Measurements from ENCODE around the gene PLCB3. TPM values are rescaled to one million over a fixed set of nuclear protein-coding genes. Genes with fewer than 3 reads are reported as not detected.

PLCB3 gene
- polyA plus RNA-seq, 1 donor from 2014 or later = 2.1 TPM

- TF ChIP-seq EP300 (conservative IDR thresholded peaks at IDR 0.05; ENCODE audit: poor library complexity, severe bottlenecking) = no peak
- TF ChIP-seq EZH2 (IDR thresholded peaks at IDR 0.05; ENCODE audit: borderline replicate concordance, insufficient read depth, low read length, poor library complexity, severe bottlenecking) = peak; percentile 61
- Histone ChIP-seq H2AFZ (ENCODE audit: low read depth, low read length) (no peak overlapping the region), H3K27ac (ENCODE audit: low read length) (no peak overlapping the region), H3K79me2 (replicated peaks; ENCODE audit: insufficient read depth, low read length) (no peaks in the 10 kb centered on the region), H4K20me1 (ENCODE audit: insufficient read depth) (no peaks in the 10 kb centered on the region), H3K4me2 (ENCODE audit: low read length) (no peak overlapping the region), H3K36me3 (ENCODE audit: insufficient read depth, low read length) (no peaks in the 10 kb centered on the region), H3K9me2 (ENCODE audit: insufficient read depth, low read length) (no peaks in the 10 kb centered on the region), H3K27me3 (ENCODE audit: insufficient read depth, low read depth, low read length) (peaks cover 77% of the 10 kb centered on the region), H3F3A (ENCODE audit: insufficient read depth, low read length, poor library complexity, severe bottlenecking) (no peaks in the 10 kb centered on the region), H3K4me3 (ENCODE audit: low read length) (no peak overlapping the region), H3K9ac (ENCODE audit: low read length) (no peak overlapping the region), H3K9me3 (ENCODE audit: low read length) (no peaks in the 10 kb centered on the region)
Observed at GRCh38 chr11:64298966-64299846, 47.9 kb downstream of the PLCB3 start.

GRCh38 chr11:64299847-64300648, 48.7 kb downstream of the PLCB3 start, which contains the start of gene CATSPERZ:
CATSPERZ (plus strand) TSS chr11:64300358; CDS start chr11:64300411, 53 bp downstream.
- no peaks in the 10 kb centered on the region for H4K20me1 ChIP-seq (ENCODE audit: insufficient read depth)
- no peaks in the 10 kb centered on the region for H3K79me2 ChIP-seq (replicated peaks; ENCODE audit: insufficient read depth, low read length)
- TF ChIP-seq, protein P1, sequence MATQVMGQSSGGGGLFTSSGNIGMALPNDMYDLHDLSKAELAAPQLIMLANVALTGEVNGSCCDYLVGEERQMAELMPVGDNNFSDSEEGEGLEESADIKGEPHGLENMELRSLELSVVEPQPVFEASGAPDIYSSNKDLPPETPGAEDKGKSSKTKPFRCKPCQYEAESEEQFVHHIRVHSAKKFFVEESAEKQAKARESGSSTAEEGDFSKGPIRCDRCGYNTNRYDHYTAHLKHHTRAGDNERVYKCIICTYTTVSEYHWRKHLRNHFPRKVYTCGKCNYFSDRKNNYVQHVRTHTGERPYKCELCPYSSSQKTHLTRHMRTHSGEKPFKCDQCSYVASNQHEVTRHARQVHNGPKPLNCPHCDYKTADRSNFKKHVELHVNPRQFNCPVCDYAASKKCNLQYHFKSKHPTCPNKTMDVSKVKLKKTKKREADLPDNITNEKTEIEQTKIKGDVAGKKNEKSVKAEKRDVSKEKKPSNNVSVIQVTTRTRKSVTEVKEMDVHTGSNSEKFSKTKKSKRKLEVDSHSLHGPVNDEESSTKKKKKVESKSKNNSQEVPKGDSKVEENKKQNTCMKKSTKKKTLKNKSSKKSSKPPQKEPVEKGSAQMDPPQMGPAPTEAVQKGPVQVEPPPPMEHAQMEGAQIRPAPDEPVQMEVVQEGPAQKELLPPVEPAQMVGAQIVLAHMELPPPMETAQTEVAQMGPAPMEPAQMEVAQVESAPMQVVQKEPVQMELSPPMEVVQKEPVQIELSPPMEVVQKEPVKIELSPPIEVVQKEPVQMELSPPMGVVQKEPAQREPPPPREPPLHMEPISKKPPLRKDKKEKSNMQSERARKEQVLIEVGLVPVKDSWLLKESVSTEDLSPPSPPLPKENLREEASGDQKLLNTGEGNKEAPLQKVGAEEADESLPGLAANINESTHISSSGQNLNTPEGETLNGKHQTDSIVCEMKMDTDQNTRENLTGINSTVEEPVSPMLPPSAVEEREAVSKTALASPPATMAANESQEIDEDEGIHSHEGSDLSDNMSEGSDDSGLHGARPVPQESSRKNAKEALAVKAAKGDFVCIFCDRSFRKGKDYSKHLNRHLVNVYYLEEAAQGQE (IDR thresholded peaks at IDR 0.05; ENCODE audit: borderline replicate concordance) = no peak
- no peak for TF ChIP-seq EZH2 (IDR thresholded peaks at IDR 0.05; ENCODE audit: borderline replicate concordance, insufficient read depth, low read length, poor library complexity, severe bottlenecking)
- TF ChIP-seq TAF1 (IDR thresholded peaks at IDR 0.05; ENCODE audit: low read depth) = no peak
- no peak for TF ChIP-seq EP300 (conservative IDR thresholded peaks at IDR 0.05; ENCODE audit: poor library complexity, severe bottlenecking)
- TF ChIP-seq POLR2AphosphoS5 (IDR thresholded peaks at IDR 0.05) = no peak
- TF ChIP-seq SMC3 (conservative IDR thresholded peaks at IDR 0.05; ENCODE audit: poor library complexity) = no peak
- TF ChIP-seq MXI1 (conservative IDR thresholded peaks at IDR 0.05; ENCODE audit: poor library complexity, severe bottlenecking) = no peak
- H3K9me3 ChIP-seq (ENCODE audit: low read length) = no peaks in the 10 kb centered on the region
- H3F3A ChIP-seq (ENCODE audit: insufficient read depth, low read length, poor library complexity, severe bottlenecking) = no peaks in the 10 kb centered on the region
- no peak within 1 kb of the TSS for H3K4me2 ChIP-seq (ENCODE audit: low read length)
- no peak within 1 kb of the TSS for H3K27ac ChIP-seq (ENCODE audit: low read length)
- H3K9ac ChIP-seq (ENCODE audit: low read length) = no peak within 1 kb of the TSS
- H3K36me3 ChIP-seq (ENCODE audit: insufficient read depth, low read length) = no peaks in the 10 kb centered on the region
- H2AFZ ChIP-seq (ENCODE audit: low read depth, low read length) = no peak within 1 kb of the TSS
- no peaks in the 10 kb centered on the region for H3K9me2 ChIP-seq (ENCODE audit: insufficient read depth, low read length)
- peaks cover 70% of the 10 kb centered on the region for H3K27me3 ChIP-seq (ENCODE audit: insufficient read depth, low read depth, low read length)
- peak within 1 kb of the TSS; percentile 14 for H3K4me3 ChIP-seq (ENCODE audit: low read length)
